ENCODE data around the gene EYS. TPM values are rescaled to one million over a fixed set of nuclear protein-coding genes. Genes with fewer than 3 reads are reported as not detected.

EYS gene
- total RNA-seq, 1 donor from 2014 or later, result not detected

DNA sequence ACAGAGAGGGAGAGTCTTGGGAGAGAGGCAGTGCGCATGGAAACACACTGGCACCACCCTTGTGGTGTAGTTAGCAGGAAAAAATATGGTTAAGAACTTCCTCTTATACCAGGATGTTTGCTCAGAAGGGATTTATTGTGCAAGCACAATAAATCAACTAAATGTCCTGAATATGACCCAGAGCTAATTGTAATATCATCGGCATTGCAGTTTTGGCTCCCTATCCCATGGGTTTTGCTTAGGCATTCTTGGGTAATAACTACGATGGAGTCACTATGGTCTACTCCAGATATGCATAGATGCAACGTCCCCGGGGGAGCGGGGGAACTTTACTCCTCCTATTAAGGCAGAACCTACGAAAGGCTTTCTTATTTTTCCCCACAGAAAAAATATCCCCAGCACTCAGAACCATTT lies 751.6 kb downstream of the EYS start:
- peak; percentile 35 for DNase-seq

GRCh38 chr6:64949257-64949656 lies 757.8 kb downstream of the EYS start:
- ATAC-seq (no peak), DNase-seq (no peak)
- H3K27ac ChIP-seq, result no peak overlapping the region
- H3K4me1 ChIP-seq, result no peaks in the 10 kb centered on the region
- intact Hi-C loops (cut with DNase I), result no loop called here
- H3K9me3 ChIP-seq, result no peaks in the 10 kb centered on the region
- no peaks in the 10 kb centered on the region for H3K36me3 ChIP-seq
- no peaks in the 10 kb centered on the region for H3K27me3 ChIP-seq (ENCODE audit: low read depth)
- TF ChIP-seq, protein P1, sequence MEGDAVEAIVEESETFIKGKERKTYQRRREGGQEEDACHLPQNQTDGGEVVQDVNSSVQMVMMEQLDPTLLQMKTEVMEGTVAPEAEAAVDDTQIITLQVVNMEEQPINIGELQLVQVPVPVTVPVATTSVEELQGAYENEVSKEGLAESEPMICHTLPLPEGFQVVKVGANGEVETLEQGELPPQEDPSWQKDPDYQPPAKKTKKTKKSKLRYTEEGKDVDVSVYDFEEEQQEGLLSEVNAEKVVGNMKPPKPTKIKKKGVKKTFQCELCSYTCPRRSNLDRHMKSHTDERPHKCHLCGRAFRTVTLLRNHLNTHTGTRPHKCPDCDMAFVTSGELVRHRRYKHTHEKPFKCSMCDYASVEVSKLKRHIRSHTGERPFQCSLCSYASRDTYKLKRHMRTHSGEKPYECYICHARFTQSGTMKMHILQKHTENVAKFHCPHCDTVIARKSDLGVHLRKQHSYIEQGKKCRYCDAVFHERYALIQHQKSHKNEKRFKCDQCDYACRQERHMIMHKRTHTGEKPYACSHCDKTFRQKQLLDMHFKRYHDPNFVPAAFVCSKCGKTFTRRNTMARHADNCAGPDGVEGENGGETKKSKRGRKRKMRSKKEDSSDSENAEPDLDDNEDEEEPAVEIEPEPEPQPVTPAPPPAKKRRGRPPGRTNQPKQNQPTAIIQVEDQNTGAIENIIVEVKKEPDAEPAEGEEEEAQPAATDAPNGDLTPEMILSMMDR (IDR thresholded peaks at IDR 0.05), result no peak
- H3K4me3 ChIP-seq, result no peak overlapping the region

More for the DNA sequence above, 751.6 kb downstream of the EYS start:
- Histone ChIP-seq H3K4me3 (no peak overlapping the region), H3K4me1 (no peaks in the 10 kb centered on the region), H3K27ac (no peak overlapping the region), H3K9me3 (no peaks in the 10 kb centered on the region), H3K36me3 (no peaks in the 10 kb centered on the region), H3K27me3 (ENCODE audit: low read depth) (no peaks in the 10 kb centered on the region)
- TF ChIP-seq, protein P1 (IDR thresholded peaks at IDR 0.05), result no peak
- no peak for ATAC-seq
- intact Hi-C loops (cut with DNase I), result no loop called here

GRCh38 chr6:64948261-64948660 lies 758.8 kb downstream of the EYS start:
- intact Hi-C loops (cut with DNase I), result no loop called here
- H3K9me3 ChIP-seq, result no peaks in the 10 kb centered on the region
- no peaks in the 10 kb centered on the region for H3K4me1 ChIP-seq
- H3K27ac ChIP-seq, result no peak overlapping the region
- ATAC-seq, result no peak
- no peaks in the 10 kb centered on the region for H3K27me3 ChIP-seq (ENCODE audit: low read depth)
- no peak for DNase-seq
- no peaks in the 10 kb centered on the region for H3K36me3 ChIP-seq
- TF ChIP-seq, protein P1 (IDR thresholded peaks at IDR 0.05), result no peak
- H3K4me3 ChIP-seq, result no peak overlapping the region

- intact Hi-C loops (cut with DNase I), result no loop called here
- ATAC-seq (no peak), DNase-seq (no peak)
- H3K27ac ChIP-seq, result no peak overlapping the region
- TF ChIP-seq, protein P1 (IDR thresholded peaks at IDR 0.05), result no peak
- H3K4me3 ChIP-seq, result no peak overlapping the region
- H3K27me3 ChIP-seq (ENCODE audit: low read depth), result no peaks in the 10 kb centered on the region
- no peaks in the 10 kb centered on the region for H3K36me3 ChIP-seq
- peaks cover 5% of the 10 kb centered on the region for H3K9me3 ChIP-seq
- no peaks in the 10 kb centered on the region for H3K4me1 ChIP-seq
Observed at GRCh38 chr6:64945450-64945849, 761.6 kb downstream of the EYS start.

DNA sequence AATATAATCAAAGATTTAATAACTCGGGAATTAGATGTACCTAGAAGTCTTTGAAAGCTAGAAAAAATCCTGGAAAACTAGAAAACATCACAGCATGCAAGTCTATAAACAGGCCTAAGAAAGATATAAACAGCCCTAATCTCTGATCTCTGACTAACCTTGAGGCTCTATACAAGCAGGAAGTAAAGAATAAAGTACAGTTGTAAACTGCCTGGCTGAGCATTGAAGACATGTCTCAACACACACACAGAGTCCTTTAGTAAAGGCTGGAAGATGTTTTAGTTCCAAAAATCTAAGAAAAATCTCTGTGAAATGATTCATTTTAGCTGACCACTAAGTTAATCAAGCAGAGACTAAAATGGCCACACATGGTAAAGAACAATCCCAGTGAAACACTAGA lies 774.5 kb downstream of the EYS start:
- ATAC-seq, result no peak
- Histone ChIP-seq H3K27me3 (ENCODE audit: low read depth) (no peaks in the 10 kb centered on the region), H3K36me3 (no peaks in the 10 kb centered on the region), H3K4me1 (no peaks in the 10 kb centered on the region), H3K4me3 (no peak overlapping the region), H3K27ac (no peak overlapping the region), H3K9me3 (no peaks in the 10 kb centered on the region)
- intact Hi-C loops (cut with DNase I), result no loop called here
- TF ChIP-seq, protein P1 (IDR thresholded peaks at IDR 0.05), result no peak
- no peak for DNase-seq

- intact Hi-C loops (cut with DNase I), result no loop called here
- no peak for DNase-seq
Observed at GRCh38 chr6:64930681-64931080, 776.3 kb downstream of the EYS start.

More at GRCh38 chr6:64930681-64931080, 776.3 kb downstream of the EYS start:
- H3K27me3 ChIP-seq (ENCODE audit: low read depth), result no peaks in the 10 kb centered on the region
- H3K36me3 ChIP-seq, result no peaks in the 10 kb centered on the region
- H3K9me3 ChIP-seq, result no peaks in the 10 kb centered on the region
- ATAC-seq, result no peak
- H3K27ac ChIP-seq, result no peak overlapping the region
- TF ChIP-seq, protein P1 (IDR thresholded peaks at IDR 0.05), result no peak
- H3K4me1 ChIP-seq, result no peaks in the 10 kb centered on the region
- H3K4me3 ChIP-seq, result no peak overlapping the region
